ENCODE data around the gene MPP3. TPM values are rescaled to one million over a fixed set of nuclear protein-coding genes. Genes with fewer than 3 reads are reported as not detected.

Gene MPP3
- total RNA-seq, 1 experiment from 2014 or later = 19.9 TPM

DNA sequence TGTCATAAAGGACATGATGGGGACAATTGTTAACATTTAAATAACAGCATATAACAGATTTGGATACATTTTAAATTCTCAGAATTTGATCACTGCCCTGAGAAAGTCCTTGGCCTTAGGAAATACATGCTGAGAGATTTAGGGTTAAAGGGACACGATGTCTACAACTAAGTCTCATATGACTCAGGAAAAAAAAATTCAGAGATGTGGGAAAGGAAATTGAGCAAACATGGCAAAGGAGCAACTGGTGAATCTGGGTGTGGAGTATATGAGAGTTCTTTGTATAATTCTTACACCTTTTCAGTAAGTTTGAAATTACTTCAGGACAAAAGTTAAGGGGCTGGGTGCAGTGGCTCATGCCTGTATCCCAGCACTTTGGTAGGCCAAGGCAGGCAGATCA is 18.2 kb downstream of the MPP3 start:
- CTCF ChIA-PET = interaction anchor here (0.6 to 1.7 kb wide), 2 partner anchors 31 to 252 kb away, joined by 4 to 7 read pairs; partner anchors contain the start of gene LSM12
- Mint-ChIP-seq H3K9me3 (ENCODE audit: low read depth, unreplicated experiment) (no peaks in the 10 kb centered on the region), H3K4me1 (ENCODE audit: low read depth, unreplicated experiment) (peaks cover 9% of the 10 kb centered on the region), H3K27me3 (ENCODE audit: unreplicated experiment) (no peaks in the 10 kb centered on the region), H3K4me3 (ENCODE audit: low read depth, unreplicated experiment) (no peak overlapping the region), H3K36me3 (ENCODE audit: insufficient read depth, unreplicated experiment) (peaks cover 12% of the 10 kb centered on the region), H3K27ac (ENCODE audit: unreplicated experiment) (no peak overlapping the region)
- DNase-seq = no peak
- intact Hi-C loops (cut with micrococcal nuclease; ENCODE audit: unreplicated experiment) = no loop called here
- no peak for TF ChIP-seq CTCF (IDR thresholded peaks at IDR 0.05; ENCODE audit: unreplicated experiment)
- BruUV-seq (replicated peaks) = no TSS peak

DNA sequence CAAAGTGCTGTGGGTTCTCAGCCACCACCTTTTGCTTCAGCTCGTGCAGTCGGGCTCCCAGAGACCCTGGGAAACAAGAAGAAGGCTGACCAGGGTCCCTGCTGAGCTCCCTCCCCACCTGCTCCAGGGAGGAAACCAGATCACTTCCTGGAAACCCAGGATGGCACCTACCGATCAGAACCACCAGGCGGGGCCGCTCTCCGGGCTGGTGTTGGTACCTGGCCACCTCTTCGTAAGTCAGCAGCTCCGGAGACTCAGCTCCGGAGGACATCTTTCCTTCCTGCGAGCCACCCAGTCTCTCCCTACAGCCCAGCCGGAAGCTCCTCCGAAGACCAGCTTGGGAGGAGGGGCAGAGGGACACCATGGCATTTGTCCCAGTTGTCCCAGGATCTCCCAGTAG is 18.9 kb downstream of the MPP3 start:
- H3K9me3 Mint-ChIP-seq (ENCODE audit: low read depth, unreplicated experiment) = no peaks in the 10 kb centered on the region
- no peak for TF ChIP-seq CTCF (IDR thresholded peaks at IDR 0.05; ENCODE audit: unreplicated experiment)
- no TSS peak for BruUV-seq (replicated peaks)
- H3K4me3 Mint-ChIP-seq (ENCODE audit: low read depth, unreplicated experiment) = no peak overlapping the region
- H3K4me1 Mint-ChIP-seq (ENCODE audit: low read depth, unreplicated experiment) = peaks cover 9% of the 10 kb centered on the region
- H3K27ac Mint-ChIP-seq (ENCODE audit: unreplicated experiment) = no peak overlapping the region
- peaks cover 12% of the 10 kb centered on the region for H3K36me3 Mint-ChIP-seq (ENCODE audit: insufficient read depth, unreplicated experiment)
- CTCF ChIA-PET = interaction anchor here (0.6 kb wide), 1 partner anchor 252 kb away, joined by 7 read pairs; the partner anchor contains the start of gene LSM12
- intact Hi-C loops (cut with micrococcal nuclease; ENCODE audit: unreplicated experiment) = no loop called here
- DNase-seq = no peak
- H3K27me3 Mint-ChIP-seq (ENCODE audit: unreplicated experiment) = no peaks in the 10 kb centered on the region

DNA sequence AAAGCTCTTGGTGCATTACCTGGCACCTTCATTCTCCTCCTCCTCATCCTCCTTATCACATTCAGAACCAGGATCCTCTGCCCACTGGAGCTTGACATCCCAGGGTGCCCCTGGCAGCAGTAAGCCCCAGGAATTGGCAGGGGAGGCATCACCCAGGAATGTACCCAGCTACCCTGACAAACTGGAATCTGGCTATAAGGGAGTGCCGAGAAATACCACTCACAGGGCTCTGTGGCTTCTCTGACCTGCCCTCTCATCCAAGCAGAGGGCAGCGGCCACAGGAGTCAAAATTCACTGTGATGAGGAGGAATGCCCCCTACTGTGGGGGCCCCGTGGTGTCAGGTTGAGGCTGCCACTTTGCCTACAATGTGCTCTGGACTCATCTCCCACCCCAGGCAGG is 19.6 kb downstream of the MPP3 start:
- Mint-ChIP-seq H3K27ac (ENCODE audit: unreplicated experiment) (no peak overlapping the region), H3K4me1 (ENCODE audit: low read depth, unreplicated experiment) (peaks cover 9% of the 10 kb centered on the region)
- BruUV-seq (replicated peaks) = no TSS peak

DNA sequence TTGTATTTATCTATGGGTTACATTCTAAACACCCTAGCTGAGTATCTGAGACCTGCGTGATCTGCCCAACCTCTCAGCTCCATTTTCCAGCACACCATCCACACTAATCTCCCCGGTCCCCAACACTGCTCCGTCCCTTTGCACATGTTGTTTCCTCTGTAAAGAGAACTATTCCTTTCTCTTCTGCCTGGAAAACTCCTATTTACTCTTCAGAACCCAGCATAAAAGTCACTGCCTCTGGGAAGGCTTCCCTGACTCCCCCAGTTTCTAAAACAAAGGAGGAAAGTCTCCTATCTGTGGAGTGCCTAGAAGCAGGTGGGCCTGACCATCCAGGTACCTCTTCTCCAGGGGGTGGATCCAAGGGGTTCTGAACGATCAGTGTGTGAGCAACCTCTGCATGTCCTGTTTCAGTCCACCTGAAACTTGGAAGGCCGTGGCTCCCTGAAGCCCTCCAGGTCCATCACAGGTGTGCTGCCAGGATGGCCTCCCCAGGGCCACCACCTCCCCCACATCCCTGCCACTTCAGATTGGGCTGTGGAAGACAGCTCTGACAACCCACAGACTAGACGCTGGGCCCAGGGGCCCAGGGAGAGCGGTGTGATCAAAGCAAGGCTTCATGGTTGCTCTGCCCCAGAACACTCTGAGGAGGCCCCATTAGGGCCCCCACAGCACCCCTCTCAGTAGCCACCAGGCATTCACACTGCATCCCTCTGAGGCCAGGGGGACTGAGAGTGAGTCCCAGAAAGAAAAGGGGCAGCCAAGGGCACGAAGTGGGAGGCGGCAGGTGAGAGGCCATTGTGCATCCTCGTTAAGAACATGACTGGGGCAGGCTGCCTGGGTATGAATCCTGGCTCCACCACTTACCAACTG is 20.3 kb downstream of the MPP3 start:
- Mint-ChIP-seq H3K4me1 (ENCODE audit: low read depth, unreplicated experiment) (peaks cover 9% of the 10 kb centered on the region), H3K4me3 (ENCODE audit: low read depth, unreplicated experiment) (no peak overlapping the region), H3K27me3 (ENCODE audit: unreplicated experiment) (no peaks in the 10 kb centered on the region), H3K9me3 (ENCODE audit: low read depth, unreplicated experiment) (no peaks in the 10 kb centered on the region), H3K27ac (ENCODE audit: unreplicated experiment) (no peak overlapping the region), H3K36me3 (ENCODE audit: insufficient read depth, unreplicated experiment) (peaks cover 12% of the 10 kb centered on the region)
- TF ChIP-seq CTCF (IDR thresholded peaks at IDR 0.05; ENCODE audit: unreplicated experiment) = no peak
- no peak for DNase-seq
- intact Hi-C loops (cut with micrococcal nuclease; ENCODE audit: unreplicated experiment) = no loop called here
- no TSS peak for BruUV-seq (replicated peaks)
- CTCF ChIA-PET = no interaction called here

More for the DNA sequence above, 19.6 kb downstream of the MPP3 start:
- Mint-ChIP-seq H3K9me3 (ENCODE audit: low read depth, unreplicated experiment) (no peaks in the 10 kb centered on the region), H3K36me3 (ENCODE audit: insufficient read depth, unreplicated experiment) (peaks cover 12% of the 10 kb centered on the region), H3K27me3 (ENCODE audit: unreplicated experiment) (no peaks in the 10 kb centered on the region), H3K4me3 (ENCODE audit: low read depth, unreplicated experiment) (no peak overlapping the region)
- intact Hi-C loops (cut with micrococcal nuclease; ENCODE audit: unreplicated experiment) = no loop called here
- DNase-seq = no peak
- CTCF ChIA-PET = no interaction called here
- TF ChIP-seq CTCF (IDR thresholded peaks at IDR 0.05; ENCODE audit: unreplicated experiment) = no peak

All from Calu3 (cell line).